Right lobe of liver (tissue), 4 donors: Measurements from ENCODE around the gene SH2D3C.

Experiments used
- CTCF ChIP-seq, 4 donors: fragments of 200-600 bp in 3 of 4; fragments of 450-650 bp in 1 of 4; IDR thresholded peaks; one replicate each; pipeline versions ENCODE4 v1.5.1 to v1.8.0; 2016 to 2022; ENCODE audit warnings: antibody characterized with exemption in 4 of 4, mild to moderate bottlenecking in 2 of 4
- POLR2A ChIP-seq: fragments of 450-650 bp; IDR thresholded peaks from one replicate; pipeline ENCODE4 v1.6.1; 2017; ENCODE audit warnings: antibody characterized with exemption, mild to moderate bottlenecking
- donor health status: DM: no; HTN: no; CAD: no.
- donor health status: DM: no; HTN: no; CAD: no.
- donor health status: DM: no; HTN: yes; CAD: no.

- no peak for TF ChIP-seq CTCF (IDR thresholded peaks at IDR 0.05)
- TF ChIP-seq POLR2A, result no peak
Measured at GRCh38 chr9:127693143-127693542, 85.3 kb downstream of the SH2D3C start.
